ENCODE data around the gene DNAJC16.
"Not testable (repeated sequence)": the region's sequence is repeated elsewhere in the genome, so short reads cannot be mapped to it uniquely, and the experiment has no call there.

DNAJC16 gene

GRCh38 chr1:15485636-15486035 lies 41.0 kb upstream of the DNAJC16 start:
- H3K27ac ChIP-seq, result no peak overlapping the region
- TF ChIP-seq, protein P1, sequence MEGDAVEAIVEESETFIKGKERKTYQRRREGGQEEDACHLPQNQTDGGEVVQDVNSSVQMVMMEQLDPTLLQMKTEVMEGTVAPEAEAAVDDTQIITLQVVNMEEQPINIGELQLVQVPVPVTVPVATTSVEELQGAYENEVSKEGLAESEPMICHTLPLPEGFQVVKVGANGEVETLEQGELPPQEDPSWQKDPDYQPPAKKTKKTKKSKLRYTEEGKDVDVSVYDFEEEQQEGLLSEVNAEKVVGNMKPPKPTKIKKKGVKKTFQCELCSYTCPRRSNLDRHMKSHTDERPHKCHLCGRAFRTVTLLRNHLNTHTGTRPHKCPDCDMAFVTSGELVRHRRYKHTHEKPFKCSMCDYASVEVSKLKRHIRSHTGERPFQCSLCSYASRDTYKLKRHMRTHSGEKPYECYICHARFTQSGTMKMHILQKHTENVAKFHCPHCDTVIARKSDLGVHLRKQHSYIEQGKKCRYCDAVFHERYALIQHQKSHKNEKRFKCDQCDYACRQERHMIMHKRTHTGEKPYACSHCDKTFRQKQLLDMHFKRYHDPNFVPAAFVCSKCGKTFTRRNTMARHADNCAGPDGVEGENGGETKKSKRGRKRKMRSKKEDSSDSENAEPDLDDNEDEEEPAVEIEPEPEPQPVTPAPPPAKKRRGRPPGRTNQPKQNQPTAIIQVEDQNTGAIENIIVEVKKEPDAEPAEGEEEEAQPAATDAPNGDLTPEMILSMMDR (conservative IDR thresholded peaks at IDR 0.05), result no peak
- no peak for TF ChIP-seq ZFX (IDR thresholded peaks at IDR 0.05)

GRCh38 chr1:15486844-15487610 lies 39.6 kb upstream of the DNAJC16 start:
- not testable (repeated sequence) for H3K27ac ChIP-seq

- TF ChIP-seq, protein P1 (conservative IDR thresholded peaks at IDR 0.05), result no peak
- TF ChIP-seq ZFX (IDR thresholded peaks at IDR 0.05), result no peak
Measured at GRCh38 chr1:15488371-15488770, 38.3 kb upstream of the DNAJC16 start.

GRCh38 chr1:15489052-15489736 lies 37.5 kb upstream of the DNAJC16 start:
- H3K27ac ChIP-seq, result no peak overlapping the region
- no peak for TF ChIP-seq ZFX (IDR thresholded peaks at IDR 0.05)
- TF ChIP-seq, protein P1 (conservative IDR thresholded peaks at IDR 0.05), result no peak

More at GRCh38 chr1:15488371-15488770, 38.3 kb upstream of the DNAJC16 start:
- H3K27ac ChIP-seq, result no peak overlapping the region

- H3K27ac ChIP-seq, result not testable (repeated sequence)
Measured at GRCh38 chr1:15491010-15491409, 35.6 kb upstream of the DNAJC16 start.

DNA sequence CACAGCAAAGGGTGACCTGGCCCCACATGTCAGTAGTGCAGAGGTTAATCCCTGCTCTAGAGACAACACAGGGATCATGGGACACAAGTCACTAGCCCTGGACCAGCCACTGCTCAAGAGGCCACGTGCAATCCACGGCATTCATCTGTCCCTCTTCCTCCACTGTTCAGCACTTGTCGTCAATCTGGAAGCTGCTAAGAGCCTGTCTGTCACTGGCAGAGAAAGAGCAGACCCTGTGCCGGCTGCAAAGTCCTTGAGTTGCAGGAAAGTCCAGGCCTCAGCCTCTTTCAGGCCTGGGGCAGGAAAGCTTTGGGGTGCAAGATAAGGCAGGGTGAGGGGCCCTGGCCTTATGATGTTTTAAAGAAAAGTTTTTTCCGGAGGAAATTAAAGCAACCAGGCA lies 34.1 kb upstream of the DNAJC16 start:
- TF ChIP-seq, protein P1 (conservative IDR thresholded peaks at IDR 0.05), result no peak
- no peak for TF ChIP-seq ZFX (IDR thresholded peaks at IDR 0.05)
- H3K27ac ChIP-seq, result no peak overlapping the region

DNA sequence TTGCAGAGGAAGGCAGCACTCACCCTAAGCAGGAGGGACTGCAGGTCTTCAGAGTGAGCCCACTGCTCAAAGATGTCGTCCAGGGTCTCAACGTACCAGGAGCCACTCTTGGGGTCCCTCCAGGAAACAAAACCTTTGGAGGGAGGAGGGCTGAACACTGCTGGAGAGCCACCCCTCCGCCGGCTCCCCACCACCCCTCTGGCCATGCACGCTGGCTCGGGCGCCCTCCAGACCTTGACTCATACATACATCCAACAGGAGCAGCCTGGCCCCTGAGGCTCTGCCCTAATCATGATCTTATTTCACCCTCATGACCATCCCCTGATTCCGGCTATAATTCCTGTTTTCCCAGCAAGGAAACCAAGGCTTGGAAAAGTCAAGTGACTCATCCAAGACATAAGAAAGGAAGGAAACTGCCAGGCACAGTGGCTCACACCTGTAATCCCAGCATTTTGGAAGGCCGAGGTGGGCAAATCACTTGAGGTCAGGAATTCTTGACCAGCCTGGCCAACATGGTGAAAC lies 32.7 kb upstream of the DNAJC16 start:
- TF ChIP-seq, protein P1 (conservative IDR thresholded peaks at IDR 0.05), result no peak
- TF ChIP-seq ZFX (IDR thresholded peaks at IDR 0.05), result no peak
- no peak overlapping the region for H3K27ac ChIP-seq

Measured in C4-2B (cell line).